CD4-positive, alpha-beta T cell treated with Interferon alpha-2 for 1 hour (primary cell): ENCODE results near the gene RPIA.
"Not testable (repeated sequence)": the region's sequence is repeated elsewhere in the genome, so short reads cannot be mapped to it uniquely, and the experiment has no call there.

Experiments
- DNase-seq, 2 donors: peaks; one replicate each; pipeline ENCODE4 v3.0.0-alpha.2; 2020 to 2022

RPIA gene

DNA sequence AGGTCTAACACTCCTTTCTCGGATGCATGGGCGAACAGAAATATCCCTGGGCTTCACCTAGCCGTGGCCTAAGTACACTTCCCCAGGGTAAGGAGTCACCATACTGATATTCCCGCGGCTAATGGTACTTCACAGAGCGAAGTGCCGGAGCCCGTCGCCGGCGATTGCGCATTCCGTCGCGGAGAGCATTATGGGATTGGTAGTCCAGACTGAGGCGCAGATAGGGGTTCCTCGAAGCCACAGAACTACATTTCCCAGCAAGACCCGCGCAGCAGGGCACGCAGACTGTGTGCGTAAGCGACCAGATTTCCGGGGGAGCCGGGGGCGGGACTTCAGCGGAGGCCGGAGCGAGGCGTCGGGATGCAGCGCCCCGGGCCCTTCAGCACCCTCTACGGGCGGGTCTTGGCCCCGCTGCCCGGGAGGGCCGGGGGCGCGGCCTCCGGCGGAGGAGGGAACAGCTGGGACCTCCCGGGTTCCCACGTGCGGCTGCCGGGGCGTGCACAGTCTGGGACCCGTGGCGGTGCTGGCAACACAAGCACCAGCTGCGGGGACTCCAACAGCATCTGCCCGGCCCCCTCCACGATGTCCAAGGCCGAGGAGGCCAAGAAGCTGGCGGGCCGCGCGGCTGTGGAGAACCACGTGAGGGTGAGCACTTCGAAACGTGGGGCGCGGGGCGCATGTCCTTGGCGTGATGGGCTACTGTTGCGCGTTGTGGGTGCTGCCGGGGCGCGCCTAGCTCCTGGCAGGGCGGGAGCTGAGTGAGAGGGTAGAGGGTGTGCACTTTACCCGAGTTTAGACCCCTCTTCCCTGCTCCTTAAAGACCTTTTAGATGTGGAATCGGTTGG, at the start of gene RPIA:
TSS of gene RPIA (plus strand) at position 335 of the 845 bp plus-strand sequence. CDS start at position 361, 26 bp downstream.
- DNase-seq, result peak; percentile 99

DNA sequence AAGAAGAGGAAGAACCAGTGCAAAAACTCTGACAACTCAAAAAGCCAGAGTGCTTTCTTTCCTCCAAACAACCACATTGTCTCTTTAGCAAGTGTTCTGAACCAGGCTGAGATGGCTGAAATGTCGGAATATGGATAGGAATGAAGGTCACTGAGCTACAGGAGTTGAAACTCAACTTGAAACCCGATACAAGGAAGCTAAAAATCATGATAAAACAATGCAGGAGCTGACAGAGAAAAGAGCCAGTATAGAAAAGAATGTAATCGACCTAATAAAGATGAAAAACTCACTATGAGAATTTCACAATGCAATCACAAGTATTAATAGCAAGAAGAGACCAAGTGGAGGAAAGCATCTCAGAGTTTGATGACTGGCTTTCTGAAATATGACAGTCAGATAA, 49.2 kb upstream of the RPIA start:
- DNase-seq, result no peak

DNA sequence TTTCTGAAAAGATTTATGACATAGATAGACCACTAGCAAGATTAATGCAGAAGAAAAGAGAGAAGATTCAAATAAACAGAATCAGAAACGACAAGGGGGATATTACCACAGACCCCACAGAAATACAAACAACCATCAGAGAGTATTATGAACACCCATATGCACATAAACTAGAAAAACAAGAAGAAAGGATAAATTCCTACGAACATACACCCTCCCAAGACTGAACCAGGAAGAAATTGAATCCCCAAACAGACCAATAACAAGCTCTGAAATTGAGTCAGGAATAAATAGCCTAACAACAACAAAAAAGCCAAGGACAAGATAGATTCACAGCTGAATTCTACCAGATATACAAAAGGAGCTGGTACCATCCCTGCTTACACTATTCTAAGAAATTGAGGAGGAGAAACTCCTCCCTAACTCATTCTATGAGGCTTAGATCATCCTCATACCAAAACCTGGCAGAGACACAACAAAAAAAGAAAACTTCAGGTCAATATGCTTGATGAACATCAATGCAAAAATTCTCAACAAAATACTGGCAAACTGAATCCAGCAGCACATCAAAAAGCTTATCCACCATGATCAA, 46.1 kb upstream of the RPIA start:
- DNase-seq, result not testable (repeated sequence)

DNA sequence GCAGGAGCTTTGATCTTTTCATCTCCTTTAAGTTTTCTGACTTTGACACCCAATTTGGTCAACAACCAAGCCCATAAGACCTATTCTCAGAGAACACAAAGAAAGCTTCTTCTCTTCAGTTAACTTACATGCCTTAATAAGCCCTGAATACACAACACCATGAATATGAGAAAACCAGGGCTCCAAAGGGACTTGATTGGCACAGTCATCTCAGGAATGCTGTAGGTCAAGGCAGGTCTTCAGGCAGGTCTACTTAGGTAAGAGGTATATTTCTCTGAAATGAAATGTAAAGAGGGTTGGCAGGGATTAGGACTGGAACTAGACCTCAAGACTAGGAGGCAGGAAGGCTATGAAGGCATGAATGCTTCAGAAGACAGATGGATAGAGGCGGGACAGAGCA, 39.8 kb upstream of the RPIA start:
- DNase-seq, result no peak

DNA sequence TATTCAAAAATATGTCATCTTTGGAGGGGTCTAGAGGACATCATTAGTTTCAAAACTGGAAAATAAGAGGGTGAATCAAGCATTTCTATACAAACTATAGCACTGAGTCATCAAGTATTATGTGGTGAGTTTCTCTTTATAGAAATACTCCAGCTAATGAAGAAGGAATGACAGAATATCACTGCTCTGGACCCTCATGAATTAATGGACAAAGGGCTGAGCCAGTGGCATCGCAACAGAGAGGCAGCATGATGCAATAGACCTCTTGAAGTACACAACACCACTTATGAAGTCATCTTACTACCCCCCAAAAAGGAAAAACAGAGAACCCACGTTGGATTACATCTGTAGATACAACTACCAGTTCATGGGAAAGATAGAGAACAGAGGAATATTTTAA, 36.8 kb upstream of the RPIA start:
- no peak for DNase-seq

DNA sequence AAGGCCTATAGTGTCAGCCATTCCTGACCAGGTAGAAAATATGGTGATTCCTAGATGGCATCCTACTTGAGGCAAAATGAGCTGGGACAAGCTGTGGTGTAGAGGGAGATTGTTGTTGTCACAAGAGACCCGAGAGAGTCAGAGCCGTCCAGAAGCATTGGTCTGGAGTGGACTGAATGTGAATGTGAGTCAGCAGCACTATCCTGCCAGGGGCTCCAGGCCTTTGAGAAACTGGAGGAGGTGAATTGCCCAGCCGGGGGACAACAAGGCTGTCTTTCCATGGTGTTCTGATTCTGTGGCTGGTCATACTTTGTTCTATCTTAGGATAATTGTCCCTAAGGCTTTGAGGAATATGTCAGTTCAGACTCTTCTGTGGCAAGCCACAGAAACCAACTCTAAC, 34.8 kb upstream of the RPIA start:
- DNase-seq, result no peak

DNA sequence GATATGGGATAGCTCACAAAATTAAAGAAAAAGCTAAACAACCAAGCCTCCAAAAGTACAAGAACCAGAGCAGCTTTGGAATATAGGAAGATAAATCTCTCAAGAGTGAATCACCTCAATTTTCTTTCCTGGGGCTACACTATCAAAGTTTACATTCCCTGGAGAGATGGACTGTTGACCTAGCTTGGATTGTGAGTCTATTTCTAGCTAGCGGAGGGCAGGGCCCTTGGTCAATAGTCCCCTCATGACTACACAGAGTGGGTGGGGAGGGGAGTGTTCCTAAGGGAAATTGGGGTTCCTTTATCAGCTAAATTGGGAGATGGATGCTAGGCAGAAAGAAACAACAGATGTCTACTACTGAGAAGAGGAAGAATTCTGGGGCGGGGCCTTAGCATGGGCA, 34.3 kb upstream of the RPIA start:
- DNase-seq, result no peak

DNA sequence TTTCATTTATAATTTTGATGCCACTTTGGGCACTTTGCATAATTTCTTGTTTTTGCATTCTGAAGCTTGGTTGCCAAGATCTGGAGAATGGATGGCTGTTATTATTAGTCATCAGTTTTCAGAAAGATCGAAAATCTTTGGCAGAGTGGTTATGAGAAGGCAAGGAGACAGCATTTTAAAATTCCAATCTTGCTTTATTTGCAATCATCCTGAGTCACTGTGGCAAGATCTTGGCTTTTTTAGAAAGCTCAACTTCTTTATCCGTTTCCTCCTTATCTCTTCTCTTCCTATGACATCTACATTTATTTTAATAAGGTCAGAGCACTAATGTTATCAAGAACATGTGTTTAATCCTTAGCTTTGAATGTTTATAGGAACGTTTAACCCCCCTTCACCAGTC, 33.1 kb upstream of the RPIA start:
- DNase-seq, result no peak

DNA sequence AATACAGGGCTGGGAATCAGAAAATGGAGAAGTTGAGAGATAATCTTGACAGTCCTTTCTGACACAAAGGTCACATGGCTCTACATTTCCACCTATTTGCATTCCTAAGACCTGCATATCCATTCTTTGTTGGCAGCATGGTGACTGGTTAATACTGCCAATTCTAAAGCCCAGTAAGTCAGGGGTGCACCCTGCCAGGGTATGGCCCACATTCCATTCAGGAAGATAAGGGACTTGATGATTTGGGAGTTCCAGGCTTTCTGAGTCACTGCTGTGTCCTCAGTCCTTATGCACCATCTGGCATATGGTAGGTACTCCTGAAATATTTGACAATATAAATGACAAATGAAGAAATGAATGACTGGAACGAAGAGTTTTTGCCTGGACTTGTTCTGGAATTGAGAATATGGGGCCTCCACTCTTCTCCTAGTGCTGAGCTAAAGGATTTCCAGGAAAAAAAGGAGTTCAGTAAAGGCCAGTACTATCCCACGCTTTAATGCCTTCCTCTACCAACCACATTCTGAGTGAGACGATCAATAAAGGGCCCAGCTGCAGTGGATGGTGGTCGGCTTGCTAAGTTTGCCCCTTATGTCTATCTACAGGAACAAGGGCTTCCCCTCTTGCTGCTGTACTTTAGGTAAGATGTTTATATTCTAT, 32.5 kb upstream of the RPIA start:
- no peak for DNase-seq

DNA sequence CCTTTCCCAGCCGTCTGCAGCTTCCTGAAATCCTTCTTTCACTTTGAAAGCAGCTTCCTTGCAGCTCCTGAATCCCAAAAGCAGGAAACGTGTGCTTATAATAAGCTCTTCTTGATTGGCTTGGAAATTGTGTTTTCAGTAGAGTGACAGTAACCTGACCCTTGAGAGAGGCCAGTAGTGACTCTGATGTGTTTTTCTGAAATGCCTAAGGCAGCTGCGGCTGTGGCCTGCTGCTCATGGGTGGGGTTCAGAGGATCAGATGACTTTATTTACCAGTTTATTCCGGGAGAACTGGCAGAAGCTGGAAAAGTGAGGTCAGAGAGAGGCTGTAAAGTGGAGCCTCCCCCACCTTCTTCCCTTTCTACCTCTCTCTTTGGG, 31.9 kb upstream of the RPIA start:
- no peak for DNase-seq

DNA sequence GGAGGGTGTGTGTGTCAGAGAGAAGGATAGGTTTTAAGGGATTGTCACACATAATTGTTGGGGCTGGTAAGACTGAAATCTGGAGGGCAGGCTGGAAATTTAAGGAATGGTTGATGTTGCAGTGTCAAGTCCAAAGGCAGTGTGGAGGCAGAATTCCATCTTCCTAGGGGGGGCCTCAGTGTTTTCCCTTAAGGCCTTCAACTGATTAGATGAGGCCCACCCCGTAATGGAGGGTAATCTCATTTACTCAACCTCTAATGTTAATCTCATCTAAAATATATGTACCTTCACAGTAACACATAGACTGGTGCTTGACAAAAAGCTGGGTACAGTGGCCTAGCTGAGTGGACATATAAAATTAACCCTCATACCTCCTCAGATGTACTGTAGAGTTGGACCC, 30.9 kb upstream of the RPIA start:
- DNase-seq, result no peak

DNA sequence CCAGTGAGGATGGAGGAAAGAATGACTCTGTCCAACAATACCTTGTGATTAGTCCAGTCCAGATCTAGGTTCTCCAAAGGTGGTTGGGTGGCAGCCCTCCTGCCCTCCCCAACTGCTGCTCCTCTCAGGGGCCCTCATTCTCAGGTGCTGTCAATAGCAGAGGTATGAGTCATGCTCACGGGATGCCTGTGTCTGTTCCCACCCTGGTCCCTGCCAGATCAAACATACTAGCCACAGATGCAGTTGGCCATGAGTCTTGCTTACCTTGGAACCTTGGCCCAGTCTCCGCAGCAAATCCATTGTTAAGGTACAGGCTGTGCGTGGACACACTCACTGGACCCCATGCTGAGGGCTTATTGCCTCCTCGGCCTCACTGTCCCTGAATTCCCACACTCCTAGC, 24.9 kb upstream of the RPIA start:
- DNase-seq, result no peak

DNA sequence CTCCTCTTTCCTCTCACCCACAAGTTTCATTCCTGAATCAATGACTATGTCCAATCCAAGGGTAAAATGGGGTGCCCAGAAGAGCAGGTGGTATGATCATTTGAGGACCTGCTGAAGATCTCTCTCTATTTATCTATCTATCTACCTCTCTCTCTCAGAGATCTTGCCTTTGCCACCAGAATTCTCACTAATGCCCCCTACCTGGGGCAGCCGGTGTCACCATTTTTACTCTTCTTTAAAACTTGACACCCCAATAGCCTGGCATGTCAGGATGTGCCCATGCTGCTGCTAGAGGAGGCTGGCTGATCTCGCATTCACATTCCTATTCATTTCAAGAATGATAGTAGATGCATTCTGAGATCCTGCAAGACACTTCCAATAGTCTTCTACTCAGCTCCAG, 24.3 kb upstream of the RPIA start:
- DNase-seq, result no peak

DNA sequence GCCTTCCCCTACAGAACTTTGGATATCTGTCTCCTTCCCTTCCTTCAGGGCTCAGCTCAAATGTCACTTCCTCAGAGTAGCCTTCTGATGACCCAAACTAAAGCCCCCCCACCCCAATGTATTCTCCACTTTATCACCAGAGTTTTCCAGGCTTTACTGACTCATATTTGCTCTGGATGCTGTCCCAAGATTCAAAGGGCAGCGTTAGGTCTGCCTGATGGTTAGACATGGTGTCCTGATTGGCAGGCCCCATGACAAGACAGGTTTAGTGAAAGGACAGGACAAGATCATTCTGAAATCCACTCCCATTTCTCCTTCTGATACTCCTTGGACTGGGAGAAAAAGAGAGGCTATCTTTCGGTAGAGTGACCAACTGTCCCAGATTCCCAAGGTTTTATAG, 22.6 kb upstream of the RPIA start:
- DNase-seq, result no peak

DNA sequence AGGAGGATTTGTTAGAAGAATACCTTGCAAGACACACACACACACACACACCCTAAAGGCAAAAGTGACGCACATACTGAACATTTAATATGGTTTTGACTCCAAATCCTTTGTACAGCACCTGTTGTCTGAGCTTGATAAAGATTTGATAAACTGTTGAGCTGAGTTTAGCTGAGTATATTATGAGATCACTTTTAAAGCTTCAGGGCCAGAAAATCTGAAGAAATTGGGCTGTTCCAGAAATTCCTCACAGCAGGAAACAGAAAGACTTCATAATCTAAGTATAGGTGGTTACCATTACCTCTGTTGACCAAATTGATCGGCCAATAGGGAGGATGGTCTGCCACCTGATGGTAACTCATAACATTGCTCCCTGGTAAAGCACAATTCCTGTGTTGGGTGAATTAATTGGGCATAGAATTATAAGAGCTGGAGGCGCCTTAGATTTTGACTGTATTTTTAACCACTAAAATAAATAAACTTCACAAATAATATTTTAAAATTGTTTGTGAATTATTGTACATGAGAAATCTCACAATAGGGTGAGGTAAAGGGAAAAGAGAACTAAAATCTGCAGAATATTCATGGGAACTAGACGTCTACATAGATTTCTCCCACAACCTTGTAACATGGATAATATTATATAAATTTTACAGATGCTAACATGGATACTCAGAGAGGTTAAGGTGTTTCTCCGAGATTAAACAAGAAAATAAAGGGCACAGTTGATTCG, 21.8 kb upstream of the RPIA start:
- peak; percentile 29 to 56 for DNase-seq

DNA sequence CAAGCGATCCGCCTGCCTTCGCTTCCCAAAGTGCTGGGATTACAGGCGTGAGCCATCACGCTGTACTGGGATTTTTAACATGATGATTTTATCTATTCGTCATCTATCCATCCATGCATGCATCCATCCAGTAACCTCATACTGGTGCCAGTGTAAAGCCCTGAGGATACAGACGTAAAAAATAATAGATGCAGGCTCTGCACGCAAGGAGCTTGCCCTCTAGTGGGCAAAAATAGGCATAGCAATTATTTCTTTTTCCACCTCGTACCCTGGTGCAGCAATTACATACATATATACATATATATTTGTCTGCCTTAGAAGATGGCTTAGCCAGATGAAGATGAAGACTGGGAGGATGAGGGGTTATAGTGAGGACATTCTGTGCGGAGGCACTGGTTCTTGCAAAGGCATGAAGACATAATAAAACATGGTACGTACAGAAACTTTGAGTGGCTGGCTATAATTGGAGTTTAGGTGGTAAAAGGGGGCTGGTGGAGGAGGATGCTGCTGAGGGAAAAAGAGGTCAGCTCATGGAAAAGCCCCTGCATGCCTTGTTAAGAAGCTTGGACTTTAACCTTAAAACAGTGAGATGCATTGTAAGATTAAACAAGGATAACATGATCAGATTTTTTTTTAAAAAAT, 19.6 kb upstream of the RPIA start:
- DNase-seq, result peak; percentile 22 to 61

DNA sequence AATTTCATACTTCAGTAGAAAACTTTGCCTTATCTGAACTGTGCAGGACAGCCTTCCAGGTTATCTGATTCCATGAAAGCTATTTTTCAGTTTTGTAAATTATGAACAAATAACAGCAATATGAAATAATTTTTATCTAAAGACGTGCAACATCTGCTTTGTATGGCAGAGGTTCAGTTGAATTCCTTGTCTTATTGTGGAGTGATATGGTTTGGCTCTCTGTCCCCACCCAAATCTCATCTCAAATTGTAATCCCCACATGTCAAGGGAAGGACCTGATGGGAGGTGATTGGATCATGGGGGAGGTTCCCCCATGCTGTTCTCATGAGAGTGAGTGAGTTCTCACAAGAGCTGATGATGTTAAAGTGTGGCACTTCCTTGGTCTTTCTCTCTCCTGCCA, 18.1 kb upstream of the RPIA start:
- DNase-seq, result no peak

DNA sequence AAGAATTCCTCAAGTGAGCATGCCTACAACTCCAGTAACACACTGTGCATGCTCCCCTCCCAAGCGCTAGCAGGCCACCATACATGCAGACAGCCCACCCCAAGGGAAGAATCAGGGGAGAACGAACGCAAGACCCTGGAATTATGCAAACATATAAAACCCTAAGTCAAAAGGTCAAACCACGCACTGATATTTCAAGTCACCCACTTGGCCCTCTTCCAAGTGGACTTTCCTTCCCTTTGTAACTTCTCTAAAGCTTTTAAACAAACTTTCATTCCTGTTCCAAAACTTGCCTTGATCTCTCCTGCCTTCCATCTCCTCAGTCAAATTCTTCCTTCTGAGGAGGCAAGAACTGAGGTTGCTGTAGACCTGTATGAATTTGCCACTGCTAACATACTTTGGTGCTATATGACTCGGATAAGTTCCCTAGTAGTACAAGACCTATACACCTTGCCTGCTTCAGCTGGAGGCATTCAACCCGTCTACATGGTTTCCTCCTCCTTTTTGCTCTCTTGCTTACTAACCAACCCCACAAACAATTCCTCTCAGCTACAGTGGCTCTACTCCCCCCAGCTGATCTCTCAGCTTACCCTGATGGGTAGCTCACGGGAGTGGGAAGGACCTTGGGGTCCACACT, 11.1 kb upstream of the RPIA start:
- no peak for DNase-seq

DNA sequence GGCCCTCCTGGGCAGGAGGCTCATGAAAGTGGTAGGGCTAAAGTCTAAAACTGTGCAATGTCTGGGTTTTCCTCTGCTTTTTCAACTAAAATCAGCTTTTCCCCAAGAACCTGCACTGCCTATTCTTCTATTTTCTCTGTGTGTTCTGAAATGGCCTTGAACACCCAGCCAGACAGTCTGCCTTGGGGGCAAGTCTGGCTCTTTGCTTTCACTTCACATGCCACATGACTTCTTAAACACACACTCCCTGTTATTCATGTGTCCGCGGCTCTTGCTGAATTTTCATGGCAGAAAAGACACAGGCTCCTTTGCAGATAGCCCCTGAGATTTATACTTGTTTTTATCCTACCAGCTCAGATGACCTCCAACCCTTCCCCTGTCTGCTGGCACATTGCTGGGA, 10.6 kb upstream of the RPIA start:
- no peak for DNase-seq

DNA sequence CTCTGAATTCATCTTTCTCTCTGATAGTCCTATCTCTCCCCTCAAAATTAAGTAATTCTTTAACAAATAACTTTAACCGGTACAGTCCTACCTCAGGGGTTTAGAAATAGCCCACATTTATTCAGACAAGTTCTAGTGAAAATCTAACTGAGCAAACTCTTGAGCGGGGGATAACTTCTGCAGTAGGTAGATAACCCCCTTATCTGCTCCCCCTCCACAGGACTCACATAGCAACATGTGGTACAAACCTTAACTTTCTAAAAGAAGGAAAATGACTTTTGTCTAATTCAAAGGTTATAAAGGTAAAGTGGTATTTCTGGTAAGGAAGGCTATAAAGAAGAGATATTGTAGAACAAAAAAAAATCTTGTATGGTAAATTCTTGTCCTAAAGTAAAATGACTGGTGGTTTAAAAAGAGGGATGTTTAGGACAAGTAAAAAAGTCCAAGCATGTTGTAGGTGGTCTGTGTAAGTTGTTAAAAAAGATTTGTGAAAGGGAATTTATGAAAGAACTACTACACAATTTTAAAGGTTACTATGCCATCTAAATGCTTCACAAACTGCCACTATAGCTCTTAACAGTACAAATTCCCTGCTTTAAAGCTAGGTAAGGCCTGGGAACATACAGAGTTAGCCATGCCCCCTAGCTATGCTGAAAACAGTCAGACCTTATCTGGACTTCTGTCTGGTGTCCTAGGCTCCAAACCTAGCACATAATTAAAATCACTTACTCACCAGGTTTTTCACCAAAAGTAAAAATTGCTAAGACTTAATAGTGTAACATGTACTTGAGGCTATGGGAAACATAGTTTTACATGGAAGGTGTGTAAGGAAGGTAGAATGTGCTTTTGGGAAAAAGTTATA, 8.1 kb upstream of the RPIA start:
- DNase-seq, result no peak

DNA sequence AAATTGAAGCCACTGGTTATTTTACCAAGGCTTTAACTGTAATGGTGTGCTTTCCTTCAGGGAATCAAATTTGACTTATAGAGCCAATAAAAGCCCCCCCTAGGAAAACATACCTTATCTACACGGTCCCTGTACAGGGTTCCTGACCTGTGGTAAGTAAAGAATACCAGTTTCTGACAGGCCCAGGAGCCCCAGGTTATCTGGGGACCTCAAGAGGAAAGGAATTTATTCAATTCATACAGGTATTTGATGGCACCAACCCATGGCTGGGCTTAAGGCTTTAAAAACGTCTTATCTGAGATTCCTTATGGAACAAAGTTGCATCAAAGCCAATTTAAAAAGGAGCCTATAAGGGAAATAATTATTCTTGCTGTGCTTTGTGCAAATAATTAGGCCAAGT, 7.0 kb upstream of the RPIA start:
- DNase-seq, result no peak

DNA sequence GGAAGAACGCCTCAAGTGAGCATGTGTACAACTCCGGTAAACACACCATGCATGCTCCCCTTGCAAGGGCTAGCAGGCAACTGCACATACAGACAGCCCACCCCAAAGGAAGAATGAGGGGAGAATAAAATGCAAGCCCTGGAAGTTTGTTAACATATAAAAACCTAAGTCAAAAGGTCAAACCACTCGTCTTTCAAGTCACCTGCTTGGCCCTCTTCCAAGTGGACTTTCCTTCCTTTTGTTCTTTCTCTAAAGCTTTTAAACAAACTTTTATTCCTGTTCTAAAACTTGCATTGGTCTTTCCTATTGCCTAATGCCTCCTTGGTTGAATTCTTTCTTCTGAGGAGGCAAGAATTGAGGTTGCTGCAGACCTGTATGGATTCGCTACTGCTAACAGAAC, 5.2 kb upstream of the RPIA start:
- DNase-seq, result no peak
